Spinal cord (tissue), 10 donors: Measurements from ENCODE around the gene SLC5A2. TPM values are rescaled to one million over a fixed set of nuclear protein-coding genes. Genes with fewer than 3 reads are reported as not detected.
"Not testable (repeated sequence)": the region's sequence is repeated elsewhere in the genome, so short reads cannot be mapped to it uniquely, and the experiment has no call there.

ENCODE experiments used
- DNase-seq, 6 donors: peaks; one replicate each; pipeline versions ENCODE4 v3.0.0 to v3.0.0-alpha.2; 2013 to 2015; ENCODE audit warnings: low spot score in 6 of 6, low read depth in 4 of 6
- H3K27ac ChIP-seq: one replicate; pipeline ENCODE4 v1.5.1; 2013; ENCODE audit warnings: low read depth, low read length, control low read depth
- H3K27me3 ChIP-seq: one replicate; pipeline ENCODE4 v1.6.1; 2013; ENCODE audit warnings: low read length; ENCODE audit not compliant: control insufficient read depth, insufficient read depth
- H3K36me3 ChIP-seq: one replicate; pipeline ENCODE4 v1.6.1; 2013; ENCODE audit warnings: low read length; ENCODE audit not compliant: control insufficient read depth, insufficient read depth
- H3K4me1 ChIP-seq: one replicate; pipeline ENCODE4 v1.6.1; 2013; ENCODE audit warnings: low read length; ENCODE audit not compliant: control insufficient read depth, insufficient read depth
- H3K4me3 ChIP-seq: one replicate; pipeline ENCODE4 v1.5.1; 2013; ENCODE audit warnings: low read depth, low read length, control low read depth
- H3K9me3 ChIP-seq: one replicate; pipeline ENCODE4 v1.6.1; 2013; ENCODE audit warnings: low read length; ENCODE audit not compliant: control insufficient read depth, insufficient read depth
- WGBS: methylation state at CpG from one replicate; pipeline ENCODE4 v1.1.5; 2013; ENCODE audit warnings: missing lambda C conversion rate; ENCODE audit not compliant: insufficient coverage; 5-methylcytosine and 5-hydroxymethylcytosine counted together
- polyA plus RNA-seq, 2 donors: library from polyadenylated mRNA; unstranded; fragments of 120-200 nt; gene quantifications; one replicate each; pipeline ENCODE4 v1.2.1, GENCODE V29; 2013; ENCODE audit not compliant: insufficient read length in 2 of 2
- total RNA-seq, 2 donors: library from RNA; depleted of rRNA in 1 of 2; stranded (reverse); fragments of 120-200 nt in 1 of 2; fragments of >200 nt in 1 of 2; gene quantifications; one replicate each; pipeline versions ENCODE4 v1.2.3 to v1.2.4, GENCODE V29; 2013 to 2014
- donor health status: healthy.

Gene SLC5A2
- total and polyA plus RNA-seq, 4 donors = 0.40 to 13.6 (median 6.1) TPM

DNA sequence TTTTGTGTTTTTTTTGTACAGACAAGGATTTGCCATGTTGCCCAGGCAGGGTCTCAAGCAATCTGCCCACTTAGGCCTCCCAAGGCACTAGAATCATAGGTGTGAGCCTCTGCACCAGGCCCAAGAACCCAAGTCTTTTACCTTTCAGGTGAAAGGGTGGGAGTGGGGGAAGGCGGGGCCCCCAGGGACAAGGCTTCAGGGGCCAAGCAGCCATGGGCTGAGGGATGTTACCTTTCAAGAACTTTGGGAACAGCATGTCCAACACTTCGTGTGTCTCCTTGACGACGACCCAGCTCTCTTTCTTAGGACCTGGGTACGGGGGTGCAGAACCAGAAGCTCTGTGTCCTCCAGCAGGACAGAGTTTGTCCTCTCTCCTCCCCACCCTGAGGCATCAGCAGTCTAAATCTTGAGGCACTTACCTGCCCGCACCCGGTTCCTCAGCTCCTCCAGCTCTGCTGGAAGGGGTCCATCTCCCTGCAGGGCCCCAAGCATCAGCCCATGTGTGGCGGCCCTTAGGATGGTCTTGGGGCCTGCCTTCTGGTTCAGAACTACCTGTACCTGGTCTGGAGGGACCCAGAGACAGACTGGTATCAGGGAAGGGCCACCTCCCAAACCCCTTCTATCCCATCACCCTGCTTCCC lies 9.0 kb downstream of the SLC5A2 start:
- no peak overlapping the region for H3K27ac ChIP-seq
- no peak overlapping the region for H3K4me3 ChIP-seq
- DNase-seq = no peak
- H3K36me3 ChIP-seq = peaks cover 78% of the 10 kb centered on the region
- H3K4me1 ChIP-seq = peaks cover 24% of the 10 kb centered on the region
- H3K27me3 ChIP-seq = peaks cover 12% of the 10 kb centered on the region
- H3K9me3 ChIP-seq = no peaks in the 10 kb centered on the region
- WGBS = 96% methylated on average over 8 of the region's 8 CpGs

DNA sequence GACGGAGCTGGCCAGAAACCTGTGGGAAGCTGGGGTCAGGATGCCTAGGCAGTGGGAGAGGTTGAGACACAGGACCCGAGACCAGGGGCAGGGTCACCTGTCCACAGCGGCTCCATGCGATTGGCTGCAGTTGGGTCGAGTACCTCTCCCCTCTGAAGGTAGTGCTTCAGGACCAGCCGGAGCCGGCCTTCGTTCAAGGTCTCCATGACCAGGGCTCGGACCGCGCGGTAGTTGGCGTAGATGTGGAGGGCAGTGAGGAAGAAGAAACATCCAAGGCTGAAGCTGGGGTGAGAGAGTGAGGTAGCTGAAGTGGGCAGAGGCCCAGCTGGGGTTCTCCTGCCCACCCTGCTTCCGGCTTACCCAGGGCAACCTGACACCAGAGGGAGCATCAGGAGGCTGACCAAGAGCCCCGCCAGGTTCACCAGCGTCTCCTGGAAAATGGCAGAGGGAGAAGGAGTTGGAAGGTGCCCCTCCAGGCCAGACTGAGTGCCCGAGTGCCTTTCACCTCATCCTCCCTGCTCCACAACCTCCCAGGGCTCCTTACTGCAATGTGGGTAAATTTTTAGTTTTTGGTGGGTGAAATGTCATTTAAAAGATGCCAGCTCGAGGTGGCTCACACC lies 10.7 kb downstream of the SLC5A2 start:
- H3K36me3 ChIP-seq = peaks cover 96% of the 10 kb centered on the region
- peaks cover 7% of the 10 kb centered on the region for H3K4me1 ChIP-seq
- H3K4me3 ChIP-seq = no peak overlapping the region
- 98% methylated on average over 15 of the region's 18 CpGs for WGBS
- no peaks in the 10 kb centered on the region for H3K9me3 ChIP-seq
- no peak overlapping the region for H3K27ac ChIP-seq
- DNase-seq = no peak
- no peaks in the 10 kb centered on the region for H3K27me3 ChIP-seq

DNA sequence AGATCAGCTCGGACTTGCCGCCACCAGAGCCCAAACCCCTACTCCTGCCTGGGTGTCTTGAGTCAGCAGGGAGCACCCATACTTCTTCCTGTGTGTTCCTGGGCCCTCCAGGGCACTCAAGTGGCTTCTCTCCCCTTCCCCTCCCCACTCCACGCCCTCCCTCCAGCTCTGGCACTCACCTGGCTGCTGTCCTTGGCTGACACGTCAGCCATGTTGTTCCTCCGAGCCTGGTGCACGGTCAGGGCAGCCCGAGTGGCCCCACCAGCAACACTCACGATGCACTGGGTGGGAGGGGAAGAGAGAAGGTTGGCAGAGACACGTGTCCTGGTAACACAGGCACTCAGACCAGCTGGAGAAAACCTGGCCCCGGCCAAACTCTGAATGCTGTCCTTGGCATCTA lies 13.7 kb downstream of the SLC5A2 start:
- WGBS = 95% methylated on average over 8 of the region's 10 CpGs

DNA sequence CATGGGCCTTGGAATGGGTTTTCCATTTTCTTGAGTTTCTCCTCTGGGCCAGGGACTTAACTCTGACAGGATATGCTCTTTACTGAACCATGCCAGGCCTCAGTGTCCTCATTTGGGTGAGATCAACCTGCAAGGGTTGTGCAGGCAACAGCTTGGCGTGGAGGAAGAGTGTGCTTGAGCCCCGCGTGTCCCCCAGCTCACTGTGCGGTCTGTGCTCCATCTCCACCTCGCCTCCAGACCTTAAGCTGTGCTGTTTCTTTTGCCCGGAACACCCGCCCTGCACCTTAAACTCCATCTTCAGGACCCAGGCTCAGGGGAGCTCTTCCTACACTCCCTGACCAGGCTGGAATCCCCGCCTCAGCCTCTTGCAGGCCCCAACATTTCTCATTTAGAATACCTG lies 15.6 kb downstream of the SLC5A2 start:
- DNase-seq = no peak
- WGBS = 96% methylated on average over 6 of the region's 8 CpGs
- no peaks in the 10 kb centered on the region for H3K4me1 ChIP-seq
- no peaks in the 10 kb centered on the region for H3K9me3 ChIP-seq
- no peak overlapping the region for H3K27ac ChIP-seq
- H3K36me3 ChIP-seq = peaks cover 68% of the 10 kb centered on the region
- no peak overlapping the region for H3K4me3 ChIP-seq
- H3K27me3 ChIP-seq = no peaks in the 10 kb centered on the region

More for the DNA sequence above, 13.7 kb downstream of the SLC5A2 start:
- H3K9me3 ChIP-seq = no peaks in the 10 kb centered on the region
- peaks cover 86% of the 10 kb centered on the region for H3K36me3 ChIP-seq
- no peaks in the 10 kb centered on the region for H3K4me1 ChIP-seq
- H3K27ac ChIP-seq = no peak overlapping the region
- DNase-seq = no peak
- no peaks in the 10 kb centered on the region for H3K27me3 ChIP-seq
- H3K4me3 ChIP-seq = no peak overlapping the region

DNA sequence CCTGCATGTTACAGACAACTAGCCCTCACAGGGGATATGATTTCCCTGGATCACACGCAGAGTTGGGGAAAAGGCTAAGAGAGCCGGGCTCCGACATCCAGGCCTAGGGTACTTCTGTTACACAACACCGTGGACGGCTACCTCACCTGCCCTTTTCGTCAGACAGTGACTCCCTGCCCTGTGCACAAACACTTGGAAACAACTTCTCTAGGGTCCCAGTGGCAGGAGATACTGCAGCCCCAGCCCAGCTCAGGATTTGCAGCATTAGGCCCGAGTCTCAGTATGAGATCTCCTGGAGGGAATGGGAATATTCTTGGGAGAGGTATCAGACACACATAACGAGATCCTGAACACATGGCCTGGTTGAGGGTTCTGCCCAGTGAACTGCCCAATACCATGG lies 17.0 kb downstream of the SLC5A2 start:
- H3K36me3 ChIP-seq = peaks cover 58% of the 10 kb centered on the region

DNA sequence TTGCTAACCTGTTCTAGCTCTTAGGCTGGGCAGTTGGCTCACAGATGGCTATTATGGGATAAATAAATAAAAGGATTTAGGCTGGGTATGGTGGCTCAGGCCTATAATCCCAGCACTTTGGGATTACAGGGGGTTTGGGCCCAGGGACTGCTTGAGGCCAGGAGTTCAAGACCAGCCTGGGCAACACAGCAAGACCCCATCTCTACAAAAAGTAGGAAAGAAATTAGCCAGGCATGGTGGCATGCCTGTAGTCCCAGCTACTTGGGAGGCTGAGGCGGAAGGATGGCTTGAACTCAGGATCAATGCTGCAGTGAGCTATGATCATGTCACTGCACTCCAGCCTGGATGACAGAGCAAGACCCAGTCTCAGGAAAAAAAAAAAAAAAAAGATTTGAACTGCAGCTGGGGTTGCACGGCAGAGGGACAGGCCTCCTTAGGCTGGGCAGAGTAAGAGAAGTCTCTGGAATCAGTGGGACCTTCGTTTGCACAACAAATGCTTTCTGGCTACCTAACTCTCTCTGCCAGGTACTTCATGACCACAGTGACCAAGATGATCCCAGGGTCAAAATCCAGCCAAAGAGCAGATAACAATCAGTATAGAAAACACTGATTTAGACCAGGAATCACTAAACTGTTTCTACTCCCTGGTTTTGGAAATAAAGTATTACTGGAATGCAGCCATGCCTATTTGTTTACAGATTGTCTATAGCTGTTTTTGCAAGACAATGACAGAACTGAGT lies 18.5 kb downstream of the SLC5A2 start:
- no peak for DNase-seq
- Histone ChIP-seq H3K27ac (no peak overlapping the region), H3K9me3 (no peaks in the 10 kb centered on the region), H3K4me3 (no peak overlapping the region), H3K27me3 (no peaks in the 10 kb centered on the region), H3K4me1 (peaks cover under 1% of the 10 kb centered on the region), H3K36me3 (peaks cover 49% of the 10 kb centered on the region)
- WGBS = 72% methylated on average over 3 of the region's 3 CpGs

More for the DNA sequence above, 17.0 kb downstream of the SLC5A2 start:
- Histone ChIP-seq H3K9me3 (no peaks in the 10 kb centered on the region), H3K4me3 (no peak overlapping the region), H3K27ac (no peak overlapping the region), H3K4me1 (no peaks in the 10 kb centered on the region), H3K27me3 (no peaks in the 10 kb centered on the region)
- DNase-seq = no peak
- 93% methylated on average over 6 of the region's 8 CpGs for WGBS

DNA sequence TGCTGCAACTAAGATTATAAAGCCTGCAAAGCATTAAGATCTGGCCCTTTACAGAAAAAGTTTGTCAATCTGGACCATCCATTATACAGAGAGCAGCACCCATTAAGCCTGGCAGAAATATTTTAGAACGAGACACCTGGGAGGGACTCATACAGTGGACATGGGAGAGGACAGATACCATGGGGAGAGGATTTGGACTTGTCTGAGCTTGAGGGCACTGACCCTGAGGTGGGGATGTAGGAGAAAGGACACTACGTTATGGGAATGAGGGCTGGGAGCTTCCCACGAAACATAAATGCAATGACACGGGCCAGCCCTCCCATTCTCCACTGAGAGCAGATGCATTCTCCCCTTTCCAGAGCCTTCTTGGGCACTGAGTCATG lies 19.0 kb downstream of the SLC5A2 start:
- no peak for DNase-seq
- Histone ChIP-seq H3K36me3 (peaks cover 45% of the 10 kb centered on the region), H3K27ac (no peak overlapping the region), H3K4me1 (peaks cover 5% of the 10 kb centered on the region), H3K9me3 (no peaks in the 10 kb centered on the region), H3K4me3 (no peak overlapping the region), H3K27me3 (no peaks in the 10 kb centered on the region)
- 83% methylated on average over 3 of the region's 4 CpGs for WGBS

DNA sequence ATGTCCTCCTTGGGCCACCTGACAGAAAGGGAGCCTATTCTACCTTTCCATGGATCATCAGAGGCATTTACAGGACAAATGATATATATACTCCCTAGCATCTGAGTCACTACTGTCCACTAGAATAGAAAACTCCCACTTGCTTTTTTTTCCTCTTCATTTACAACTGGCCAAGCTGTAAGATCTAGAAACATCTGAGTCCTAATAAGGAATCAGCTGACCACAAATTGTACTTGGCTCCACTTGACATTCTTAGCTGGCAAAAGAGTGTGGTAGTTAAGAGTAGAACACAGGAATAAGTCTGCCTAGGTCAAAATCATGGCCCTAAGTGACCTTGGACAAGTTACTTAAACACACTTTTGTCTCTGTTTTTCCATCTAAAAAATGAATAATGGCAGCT lies 20.1 kb downstream of the SLC5A2 start:
- no peaks in the 10 kb centered on the region for H3K9me3 ChIP-seq
- H3K27me3 ChIP-seq = no peaks in the 10 kb centered on the region
- peaks cover 35% of the 10 kb centered on the region for H3K36me3 ChIP-seq
- H3K4me3 ChIP-seq = no peak overlapping the region
- peaks cover 12% of the 10 kb centered on the region for H3K4me1 ChIP-seq
- no peak overlapping the region for H3K27ac ChIP-seq
- no peak for DNase-seq

DNA sequence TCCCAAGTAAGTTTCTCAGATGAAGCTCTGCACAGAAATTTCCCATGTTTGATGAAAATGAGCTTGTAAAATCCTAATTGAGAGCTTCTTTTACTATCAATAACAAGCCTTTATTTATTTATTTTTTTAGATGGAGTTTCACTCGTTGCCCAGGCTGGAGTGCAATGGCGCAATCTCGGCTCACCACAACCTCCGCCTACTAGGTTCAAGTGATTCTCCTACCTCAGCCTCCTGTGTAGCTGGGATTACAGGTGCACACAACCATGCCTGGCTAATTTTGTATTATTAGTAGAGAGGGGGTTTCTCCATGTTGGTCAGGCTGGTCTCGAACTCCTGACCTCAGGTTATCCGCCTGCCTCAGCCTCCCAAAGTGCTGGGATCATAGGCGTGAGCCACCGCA lies 20.6 kb downstream of the SLC5A2 start:
- H3K27ac ChIP-seq, H3K9me3 ChIP-seq, H3K27me3 ChIP-seq, DNase-seq, H3K4me3 ChIP-seq: not testable (repeated sequence)
- Histone ChIP-seq H3K4me1 (peaks cover 12% of the 10 kb centered on the region), H3K36me3 (peaks cover 29% of the 10 kb centered on the region)
- WGBS = 97% methylated on average over 4 of the region's 8 CpGs

DNA sequence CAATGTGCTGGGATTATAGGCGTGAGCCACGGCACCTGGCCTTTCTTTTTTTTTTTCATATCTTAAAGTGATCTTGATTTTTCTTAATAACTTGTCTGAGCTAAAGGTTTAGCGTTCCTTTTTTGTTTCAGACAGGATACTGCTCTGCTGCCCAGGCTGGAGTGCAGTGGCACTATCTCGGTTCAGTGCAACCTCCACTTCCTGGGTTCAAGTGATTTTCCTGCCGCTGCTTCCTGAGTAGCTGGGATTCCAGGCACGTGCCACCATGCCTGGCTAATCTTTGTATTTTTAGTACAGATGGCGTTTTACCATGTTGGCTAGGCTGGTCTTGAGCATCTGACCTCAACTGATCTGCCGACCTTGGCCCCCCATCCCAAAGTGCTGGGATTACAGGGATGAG lies 21.2 kb downstream of the SLC5A2 start:
- Histone ChIP-seq H3K9me3 (no peaks in the 10 kb centered on the region), H3K4me1 (peaks cover 12% of the 10 kb centered on the region), H3K27me3 (no peaks in the 10 kb centered on the region), H3K36me3 (peaks cover 23% of the 10 kb centered on the region), H3K27ac (no peak overlapping the region), H3K4me3 (no peak overlapping the region)
- DNase-seq = no peak
- WGBS = 98% methylated on average over 5 of the region's 8 CpGs
